H1 (cell line): ENCODE measurements around the gene TMEM178B. TPM values are rescaled to one million over a fixed set of nuclear protein-coding genes. Genes with fewer than 3 reads are reported as not detected.

ENCODE experiments used
- CTCF ChIA-PET: fragments of 300-600 bp; sonication (Branson Sonifier 250); formaldehyde crosslinking; loops from one replicate; lab custom pipeline; 2021; ENCODE audit not compliant: partially characterized antibody; lab: Charles Lee
- POLR2A ChIA-PET: fragments of 300-600 bp; sonication (Branson Sonifier 250); formaldehyde crosslinking; loops from one replicate; lab custom pipeline; 2021; ENCODE audit warnings: inconsistent platforms; ENCODE audit not compliant: partially characterized antibody; lab: Charles Lee
- DNase-seq, 2 experiments: peaks; one replicate each; pipeline versions ENCODE4 v3.0.0 to v3.0.0-alpha.2; 2010 to 2022; ENCODE audit warnings: low spot score in 2 of 2, low read depth in 1 of 2, mixed read lengths in 1 of 2
- FAIRE-seq: peaks from 2 replicates; lab custom pipeline; 2011; peaks lifted over from hg19 to GRCh38; lab: Jason Lieb, UNC
- H2AFZ ChIP-seq: 2 replicates; pipeline ENCODE4 v1.8.1; 2012; ENCODE audit warnings: low read length, inconsistent platforms
- H2AK5ac ChIP-seq: 2 replicates; pipeline ENCODE4 v1.6.1; 2013; ENCODE audit warnings: low read depth, low read length
- H2BK120ac ChIP-seq: replicated peaks from 2 replicates; pipeline ENCODE3; 2013; ENCODE audit warnings: low read depth, low read length, inconsistent platforms
- H2BK12ac ChIP-seq: 2 replicates; pipeline ENCODE4 v1.6.1; 2013; ENCODE audit warnings: low read depth, low read length
- H2BK15ac ChIP-seq: 2 replicates; pipeline ENCODE4 v1.6.1; 2013; ENCODE audit warnings: low read length
- H2BK20ac ChIP-seq: 2 replicates; pipeline ENCODE4 v1.6.1; 2013; ENCODE audit warnings: low read length
- H2BK5ac ChIP-seq: 2 replicates; pipeline ENCODE4 v1.6.1; 2013; ENCODE audit warnings: low read depth, low read length
- H3K14ac ChIP-seq: 2 replicates; pipeline ENCODE4 v1.6.1; 2013; ENCODE audit warnings: inconsistent platforms; ENCODE audit not compliant: insufficient read length
- H3K18ac ChIP-seq: 2 replicates; pipeline ENCODE4 v1.6.1; 2013; ENCODE audit warnings: low read length; ENCODE audit errors: extremely low read depth
- H3K23ac ChIP-seq: 2 replicates; pipeline ENCODE4 v1.6.1; 2013; ENCODE audit warnings: inconsistent platforms; ENCODE audit not compliant: insufficient read length
- H3K23me2 ChIP-seq: 2 replicates; pipeline ENCODE4 v1.6.1; 2013; ENCODE audit warnings: low read depth, low read length
- H3K27ac ChIP-seq: 2 replicates; pipeline ENCODE4 v1.6.1; 2011; ENCODE audit warnings: low read depth, low read length, inconsistent platforms
- H3K27me3 ChIP-seq, 4 experiments: replicated peaks in 1 of 4; 1 replicate in 1 of 4; 2 replicates in 3 of 4; pipeline versions ENCODE4 v1.6.1 to v1.8.1; 2011 to 2013; ENCODE audit warnings: low read length in 3 of 4, mild to moderate bottlenecking in 3 of 4, inconsistent platforms in 2 of 4, mixed read lengths in 2 of 4, moderate library complexity in 1 of 4; ENCODE audit not compliant: control insufficient read depth in 3 of 4, insufficient read depth in 3 of 4; ENCODE audit errors: extremely low read depth in 1 of 4
- H3K36me3 ChIP-seq, 4 experiments: 2 replicates each; pipeline versions ENCODE4 v1.6.1 to v1.8.1; 2011 to 2013; ENCODE audit warnings: mild to moderate bottlenecking in 4 of 4, low read length in 3 of 4, moderate library complexity in 2 of 4, control low read depth in 1 of 4, inconsistent platforms in 1 of 4; ENCODE audit not compliant: insufficient read depth in 4 of 4, control insufficient read depth in 2 of 4
- H3K4ac ChIP-seq: replicated peaks from 2 replicates; pipeline ENCODE3; 2013; ENCODE audit warnings: low read length, low read depth, mixed read lengths, inconsistent platforms; ENCODE audit not compliant: insufficient read length
- H3K4me1 ChIP-seq, 4 experiments: replicated peaks in 1 of 4; 1 replicate in 1 of 4; 2 replicates in 3 of 4; pipeline versions ENCODE4 v1.6.1 to v1.8.1; 2011 to 2013; ENCODE audit warnings: low read length in 3 of 4, inconsistent platforms in 2 of 4, mixed read lengths in 1 of 4; ENCODE audit not compliant: insufficient read depth in 4 of 4, control insufficient read depth in 3 of 4
- H3K4me2 ChIP-seq, 2 experiments: 2 replicates each; pipeline versions ENCODE4 v1.6.1 to v1.8.1; 2011 to 2013; ENCODE audit warnings: low read depth in 2 of 2, low read length in 2 of 2, control low read depth in 1 of 2, inconsistent platforms in 1 of 2, mild to moderate bottlenecking in 1 of 2; ENCODE audit not compliant: insufficient read depth in 1 of 2
- H3K4me3 ChIP-seq, 4 experiments: fragments of 200-600, 300-600 bp in 1 of 4; sonication (generic), shearing (Covaris generic), sonication (Bioruptor Twin) in 1 of 4; 2 replicates each; pipeline versions ENCODE4 v1.5.1 to v1.8.1; 2011 to 2016; ENCODE audit warnings: low read length in 4 of 4, low read depth in 3 of 4, control low read depth in 2 of 4, inconsistent platforms in 2 of 4, mild to moderate bottlenecking in 2 of 4, mixed read lengths in 1 of 4, moderate library complexity in 1 of 4; ENCODE audit not compliant: insufficient read depth in 2 of 4; ENCODE audit errors: extremely low read depth in 1 of 4
- H3K56ac ChIP-seq: replicated peaks from 2 replicates; pipeline ENCODE3; 2013; ENCODE audit warnings: low read depth, mild to moderate bottlenecking, mixed read lengths, low read length, inconsistent platforms; ENCODE audit not compliant: insufficient read length
- H3K79me1 ChIP-seq: 2 replicates; pipeline ENCODE4 v1.6.1; 2013; ENCODE audit warnings: low read depth, low read length, control low read depth
- H3K79me2 ChIP-seq, 2 experiments: 2 replicates each; pipeline versions ENCODE4 v1.6.1 to v1.8.1; 2012 to 2013; ENCODE audit warnings: low read length in 2 of 2, mild to moderate bottlenecking in 2 of 2, inconsistent platforms in 1 of 2; ENCODE audit not compliant: insufficient read depth in 2 of 2, control insufficient read depth in 1 of 2
- H3K9ac ChIP-seq, 4 experiments: replicated peaks in 1 of 4; 1 replicate in 1 of 4; 2 replicates in 3 of 4; pipeline versions ENCODE4 v1.6.1 to v1.8.1; 2011 to 2013; ENCODE audit warnings: low read depth in 3 of 4, low read length in 3 of 4, control low read depth in 2 of 4, mild to moderate bottlenecking in 2 of 4, moderate library complexity in 2 of 4, inconsistent platforms in 1 of 4; ENCODE audit errors: extremely low read depth in 1 of 4
- H3K9me3 ChIP-seq, 2 experiments: 2 replicates each; pipeline versions ENCODE4 v1.6.1 to v1.8.1; 2012 to 2013; ENCODE audit warnings: mild to moderate bottlenecking in 2 of 2, moderate library complexity in 2 of 2, control low read depth in 1 of 2, inconsistent platforms in 1 of 2, low read depth in 1 of 2, low read length in 1 of 2, mixed read lengths in 1 of 2; ENCODE audit not compliant: insufficient read depth in 2 of 2
- H4K20me1 ChIP-seq, 2 experiments: replicated peaks in 1 of 2; 2 replicates each; pipeline versions ENCODE3 to v1.8.1; 2011 to 2013; ENCODE audit warnings: inconsistent platforms in 2 of 2, low read length in 2 of 2, mild to moderate bottlenecking in 1 of 2; ENCODE audit not compliant: insufficient read depth in 2 of 2, control insufficient read depth in 1 of 2
- H4K5ac ChIP-seq: 2 replicates; pipeline ENCODE4 v1.6.1; 2013; ENCODE audit warnings: low read length, low read depth, mixed read lengths, inconsistent platforms; ENCODE audit not compliant: insufficient read length
- H4K8ac ChIP-seq: 2 replicates; pipeline ENCODE4 v1.8.0; 2013; ENCODE audit warnings: mild to moderate bottlenecking, moderate library complexity, low read length, inconsistent platforms; ENCODE audit not compliant: insufficient read depth; ENCODE audit errors: extremely low read depth
- H4K91ac ChIP-seq: replicated peaks from 2 replicates; pipeline ENCODE3; 2013; ENCODE audit warnings: low read length, mixed read lengths, inconsistent platforms; ENCODE audit not compliant: insufficient read length
- ATF3 ChIP-seq: IDR thresholded peaks from 2 replicates; pipeline ENCODE4 v1.6.1; 2011; ENCODE audit warnings: low read depth, mild to moderate bottlenecking, low read length; ENCODE audit not compliant: insufficient read depth
- BACH1 ChIP-seq: IDR thresholded peaks from 2 replicates; pipeline ENCODE4 v1.6.1; 2012; ENCODE audit warnings: low read length, improper control_type of control experiment
- CBX8 ChIP-seq: fragments of 300-800, 300-1000 bp; sonication (generic); IDR thresholded peaks from 2 replicates; pipeline ENCODE4 v1.7.1; 2016; ENCODE audit warnings: low read depth, low read length, borderline replicate concordance
- CHD1 ChIP-seq: IDR thresholded peaks from 2 replicates; pipeline ENCODE4 v1.6.1; 2012; ENCODE audit warnings: low read depth, low read length, improper control_type of control experiment
- CHD2 ChIP-seq: IDR thresholded peaks from 2 replicates; pipeline ENCODE4 v1.6.1; 2012; ENCODE audit warnings: low read length, improper control_type of control experiment
- CREB1 ChIP-seq: IDR thresholded peaks from 2 replicates; pipeline ENCODE4 v1.6.1; 2012; ENCODE audit warnings: inconsistent platforms
- HDAC2 ChIP-seq, 2 experiments: fragments of 300-600 bp in 1 of 2; sonication (generic) in 1 of 2; IDR thresholded peaks; 2 replicates each; pipeline ENCODE4 v1.6.1; 2011 to 2012; ENCODE audit warnings: low read depth in 2 of 2, low read length in 2 of 2, mild to moderate bottlenecking in 2 of 2, moderate library complexity in 2 of 2, borderline replicate concordance in 1 of 2, inconsistent platforms in 1 of 2
- HDAC6 ChIP-seq: IDR thresholded peaks from one replicate; pipeline ENCODE4 v1.7.1; 2012; ENCODE audit warnings: low read depth, mild to moderate bottlenecking, inconsistent platforms, low read length, moderate library complexity
- JUND ChIP-seq: IDR thresholded peaks from 2 replicates; pipeline ENCODE4 v1.6.1; 2011; ENCODE audit warnings: mild to moderate bottlenecking, improper control_type of control experiment, low read length
- KDM1A ChIP-seq: fragments of 200-600, 300-600 bp; sonication (generic); IDR thresholded peaks from 2 replicates; pipeline ENCODE4 v1.7.1; 2016; ENCODE audit warnings: mild to moderate bottlenecking, low read length, borderline replicate concordance
- POU5F1 ChIP-seq: IDR thresholded peaks from 2 replicates; pipeline ENCODE4 v1.6.1; 2011; ENCODE audit warnings: low read depth, mild to moderate bottlenecking, low read length, moderate library complexity
- RAD21 ChIP-seq, 2 experiments: IDR thresholded peaks in 1 of 2; conservative IDR thresholded peaks in 1 of 2; 2 replicates each; pipeline ENCODE4 v1.6.1; 2011; ENCODE audit warnings: low read depth in 2 of 2, low read length in 2 of 2, improper control_type of control experiment in 1 of 2, inconsistent platforms in 1 of 2, mild to moderate bottlenecking in 1 of 2, moderate library complexity in 1 of 2
- RFX5 ChIP-seq: IDR thresholded peaks from 2 replicates; pipeline ENCODE4 v1.6.1; 2011; ENCODE audit warnings: low read depth, low read length, improper control_type of control experiment, borderline replicate concordance
- SUZ12 ChIP-seq: fragments of 200-600 bp; sonication (generic); IDR thresholded peaks from 2 replicates; pipeline ENCODE4 v1.6.1; 2012; ENCODE audit warnings: mild to moderate bottlenecking, inconsistent platforms, low read length, moderate library complexity, mixed read lengths
- TBP ChIP-seq: IDR thresholded peaks from 2 replicates; pipeline ENCODE4 v1.6.1; 2011; ENCODE audit warnings: low read depth, low read length, improper control_type of control experiment
- WGBS, 2 experiments: shearing (Covaris generic) in 1 of 2; methylation state at CpG; one replicate each; pipeline versions ENCODE4 v1.1.6 to v1.1.7; 2013 to 2015; ENCODE audit warnings: low lambda C conversion rate in 2 of 2, mixed read lengths in 2 of 2, inconsistent platforms in 1 of 2, low coverage in 1 of 2, missing lambda C conversion rate in 1 of 2; ENCODE audit not compliant: insufficient replicate concordance in 2 of 2, insufficient coverage in 1 of 2, insufficient read length in 1 of 2; ENCODE audit errors: extremely low coverage in 1 of 2, missing lambda C conversion rate in 1 of 2; 5-methylcytosine and 5-hydroxymethylcytosine counted together
- polyA plus RNA-seq, 7 experiments: library from polyadenylated mRNA; depleted of rRNA in 3 of 7; stranded (reverse) in 5 of 7; unstranded in 2 of 7; fragments of >200 nt in 5 of 7; fragments of 200-250 nt in 2 of 7; gene quantifications; 1 replicate in 5 of 7; 2 replicates in 1 of 7; 4 replicates in 1 of 7; pipeline versions ENCODE4 v1.2.1 to v1.2.3, GENCODE V29; 2011 to 2013; ENCODE audit warnings: missing spikeins in 2 of 7, mixed read lengths in 2 of 7
- total RNA-seq: library from RNA; stranded (reverse); fragmentation: NEBNext Ultra II Directional; extraction: Animal tissue kit (Norgen Biotek cat#: 25700); gene quantifications from 2 replicates; pipeline ENCODE4 v1.2.1, GENCODE V29; 2021

TMEM178B gene
- total and polyA plus RNA-seq, 2 of the 8 experiments (the other 6 are each of a cell fraction or from before 2014, with no cell fraction given), result 5.3 to 18.1 TPM

GRCh38 chr7:141055146-141055545 lies 18.7 kb upstream of the TMEM178B start:
- H3K14ac ChIP-seq, result no peak overlapping the region
- DNase-seq (no peak), FAIRE-seq (no peak)
- H3K79me2 ChIP-seq, result no peaks in the 10 kb centered on the region
- no peak overlapping the region for H3K9ac ChIP-seq
- H3K36me3 ChIP-seq, result no peaks in the 10 kb centered on the region
- no peak overlapping the region for H2BK12ac ChIP-seq
- H3K27me3 ChIP-seq, result no peaks in the 10 kb centered on the region
- H2BK15ac ChIP-seq, result no peak overlapping the region
- H3K4me2 ChIP-seq, result no peak overlapping the region
- H4K8ac ChIP-seq, result no peak overlapping the region
- H2BK5ac ChIP-seq, result no peak overlapping the region
- H3K79me1 ChIP-seq, result no peaks in the 10 kb centered on the region
- no peak overlapping the region for H4K5ac ChIP-seq
- H3K18ac ChIP-seq, result no peak overlapping the region
- H3K4me3 ChIP-seq, result no peak overlapping the region
- no peak overlapping the region for H3K27ac ChIP-seq
- H3K9me3 ChIP-seq, result no peaks in the 10 kb centered on the region
- no peak overlapping the region for H2AFZ ChIP-seq
- no peak overlapping the region for H3K4ac ChIP-seq
- H4K91ac ChIP-seq, result no peak overlapping the region
- POLR2A ChIA-PET, result no interaction called here
- CTCF ChIA-PET, result no interaction called here
- H2BK120ac ChIP-seq, result no peak overlapping the region
- H4K20me1 ChIP-seq, result no peaks in the 10 kb centered on the region
- no peaks in the 10 kb centered on the region; the same call in 1 of the 2 replicates for H3K23me2 ChIP-seq
- H2BK20ac ChIP-seq, result no peak overlapping the region
- H3K4me1 ChIP-seq, result no peaks in the 10 kb centered on the region
- H3K23ac ChIP-seq, result no peak overlapping the region
- H3K56ac ChIP-seq, result no peak overlapping the region
- no peak overlapping the region for H2AK5ac ChIP-seq
- WGBS, 2 experiments, result 87% methylated on average over 4 of the region's 4 CpGs; no CpG with 5 or more reads in 1 of the 2 experiments
- TF ChIP-seq RAD21 (IDR thresholded peaks at IDR 0.05 in 1 of 2, conservative IDR thresholded peaks at IDR 0.05 in 1 of 2; ENCODE audit: low read depth in 2 of 2, low read length in 2 of 2), result no peak
- no peak for TF ChIP-seq KDM1A
- no peak for TF ChIP-seq CHD1
- TF ChIP-seq RFX5, result no peak
- no peak for TF ChIP-seq ATF3
- TF ChIP-seq BACH1, result no peak
- TF ChIP-seq CBX8, result no peak
- no peak for TF ChIP-seq SUZ12
- no peak for TF ChIP-seq HDAC6
- no peak for TF ChIP-seq CHD2
- no peak for TF ChIP-seq HDAC2 (IDR thresholded peaks at IDR 0.05; ENCODE audit: borderline replicate concordance in 1 of 2, low read depth in 2 of 2, low read length in 2 of 2)
- TF ChIP-seq TBP, result no peak
- TF ChIP-seq CREB1, result no peak
- TF ChIP-seq JUND, result no peak
- TF ChIP-seq POU5F1, result no peak
